Measurements from ENCODE around the gene NR3C2. TPM values are rescaled to one million over a fixed set of nuclear protein-coding genes. Genes with fewer than 3 reads are reported as not detected.

NR3C2 gene
- polyA plus RNA-seq, 3 donors = 0.09 to 0.27 (median 0.20) TPM

DNA sequence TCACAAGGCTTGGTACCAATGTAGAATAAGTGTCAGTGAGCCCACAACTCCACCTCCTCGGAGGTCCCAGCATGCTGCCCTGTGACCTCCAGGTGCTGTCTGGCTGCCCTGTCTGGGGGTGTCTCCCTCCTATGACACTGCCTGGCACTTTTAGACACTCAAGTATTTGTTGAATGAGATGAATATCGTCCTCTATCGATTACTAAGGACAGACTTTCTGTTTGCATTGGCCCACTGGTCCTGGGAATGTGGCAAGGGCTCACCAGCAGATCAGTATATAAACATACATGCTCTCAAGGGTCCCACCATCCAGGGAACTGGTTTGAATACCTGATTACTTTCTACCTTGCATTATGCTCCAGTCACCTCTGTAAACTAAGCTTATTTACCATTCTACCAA is 333.0 kb downstream of the NR3C2 start:
- Histone ChIP-seq H3K27ac (ENCODE audit: low read depth in 1 of 2, low read length in 2 of 2) (no peak overlapping the region), H3K9ac (ENCODE audit: insufficient read depth, low read length, poor library complexity, severe bottlenecking) (no peak overlapping the region), H3K36me3 (replicated peaks in 1 of 2; ENCODE audit: control insufficient read depth in 1 of 2, insufficient read depth in 2 of 2, low read length in 2 of 2) (no peaks in the 10 kb centered on the region), H3K4me2 (replicated peaks; ENCODE audit: extremely low read depth, low read length, poor library complexity, severe bottlenecking) (no peak overlapping the region), H3K9me3 (replicated peaks in 1 of 2; ENCODE audit: control insufficient read depth in 1 of 2, insufficient read depth in 1 of 2, low read length in 2 of 2) (no peaks in the 10 kb centered on the region), H4K20me1 (ENCODE audit: insufficient read depth, low read length) (no peaks in the 10 kb centered on the region), H3K4me1 (ENCODE audit: control insufficient read depth in 1 of 2, insufficient read depth in 2 of 2, low read length in 2 of 2) (no peaks in the 10 kb centered on the region), H3K4me3 (replicated peaks in 1 of 3; ENCODE audit: low read depth in 2 of 3, low read length in 3 of 3) (no peak overlapping the region), H3K79me2 (ENCODE audit: insufficient read depth, low read length) (no peaks in the 10 kb centered on the region), H3K27me3 (ENCODE audit: control insufficient read depth in 2 of 2, insufficient read depth in 2 of 2, low read length in 2 of 2) (no peaks in the 10 kb centered on the region), H2AFZ (ENCODE audit: insufficient read depth, low read depth, low read length, poor library complexity, severe bottlenecking) (no peak overlapping the region)
- Mint-ChIP-seq H3K4me3 (no peak overlapping the region), H3K27me3 (ENCODE audit: low read depth in 3 of 3) (peaks cover 0 to 2% (median 0%) of the 10 kb centered on the region in 3 donors), H3K36me3 (no peaks in the 10 kb centered on the region), H3K4me1 (no peaks in the 10 kb centered on the region), H3K9me3 (peaks cover 0 to 7% (median 2%) of the 10 kb centered on the region in 7 donors), H3K27ac (no peak overlapping the region)
- intact Hi-C loops (cut with micrococcal nuclease) = no loop called here
- DNase-seq = no peak
- WGBS (ENCODE audit: insufficient coverage) = no CpG with 5 or more reads among the region's 3 CpGs
- no peak for TF ChIP-seq CTCF (IDR thresholded peaks at IDR 0.05)

GRCh38 chr4:148108766-148109165 is 333.4 kb downstream of the NR3C2 start:
- H3K4me3 ChIP-seq (replicated peaks in 1 of 3; ENCODE audit: low read depth in 2 of 3, low read length in 3 of 3) = no peak overlapping the region
- H4K20me1 ChIP-seq (ENCODE audit: insufficient read depth, low read length) = no peaks in the 10 kb centered on the region
- H3K27me3 Mint-ChIP-seq (ENCODE audit: low read depth in 3 of 3) = peaks cover 0 to 2% (median 0%) of the 10 kb centered on the region in 3 donors
- no peaks in the 10 kb centered on the region for H3K36me3 ChIP-seq (replicated peaks in 1 of 2; ENCODE audit: control insufficient read depth in 1 of 2, insufficient read depth in 2 of 2, low read length in 2 of 2)
- H3K27ac ChIP-seq (ENCODE audit: low read depth in 1 of 2, low read length in 2 of 2) = no peak overlapping the region
- no peaks in the 10 kb centered on the region for H3K79me2 ChIP-seq (ENCODE audit: insufficient read depth, low read length)
- no peaks in the 10 kb centered on the region for H3K4me1 ChIP-seq (ENCODE audit: control insufficient read depth in 1 of 2, insufficient read depth in 2 of 2, low read length in 2 of 2)
- intact Hi-C loops (cut with micrococcal nuclease) = no loop called here
- WGBS (ENCODE audit: insufficient coverage) = 71% methylated on average over 5 of the region's 7 CpGs
- no peaks in the 10 kb centered on the region for H3K4me1 Mint-ChIP-seq
- no peaks in the 10 kb centered on the region for H3K27me3 ChIP-seq (ENCODE audit: control insufficient read depth in 2 of 2, insufficient read depth in 2 of 2, low read length in 2 of 2)
- H3K36me3 Mint-ChIP-seq = no peaks in the 10 kb centered on the region
- H3K9ac ChIP-seq (ENCODE audit: insufficient read depth, low read length, poor library complexity, severe bottlenecking) = no peak overlapping the region
- H3K27ac Mint-ChIP-seq = no peak overlapping the region
- no peak overlapping the region for H3K4me3 Mint-ChIP-seq
- H3K9me3 ChIP-seq (replicated peaks in 1 of 2; ENCODE audit: control insufficient read depth in 1 of 2, insufficient read depth in 1 of 2, low read length in 2 of 2) = no peaks in the 10 kb centered on the region
- DNase-seq = no peak
- H3K4me2 ChIP-seq (replicated peaks; ENCODE audit: extremely low read depth, low read length, poor library complexity, severe bottlenecking) = no peak overlapping the region
- H2AFZ ChIP-seq (ENCODE audit: insufficient read depth, low read depth, low read length, poor library complexity, severe bottlenecking) = no peak overlapping the region
- TF ChIP-seq CTCF (IDR thresholded peaks at IDR 0.05) = no peak
- H3K9me3 Mint-ChIP-seq = peaks cover 0 to 7% (median 2%) of the 10 kb centered on the region in 7 donors
